B cell (primary cell): Measurements from ENCODE around the gene KEAP1.

Experiments used
- EZH2 ChIP-seq: IDR thresholded peaks from 2 replicates; pipeline ENCODE4 v1.6.1; 2012; ENCODE audit warnings: borderline replicate concordance, low read depth, mild to moderate bottlenecking, moderate library complexity, low read length; ENCODE audit not compliant: insufficient read depth, poor library complexity, severe bottlenecking
- TF ChIP-seq, protein P1 (sequence below): fragments of 200-600 bp; IDR thresholded peaks from one replicate; pipeline ENCODE4 v1.8.0; 2022; ENCODE audit warnings: antibody characterized with exemption, mild to moderate bottlenecking

DNA sequence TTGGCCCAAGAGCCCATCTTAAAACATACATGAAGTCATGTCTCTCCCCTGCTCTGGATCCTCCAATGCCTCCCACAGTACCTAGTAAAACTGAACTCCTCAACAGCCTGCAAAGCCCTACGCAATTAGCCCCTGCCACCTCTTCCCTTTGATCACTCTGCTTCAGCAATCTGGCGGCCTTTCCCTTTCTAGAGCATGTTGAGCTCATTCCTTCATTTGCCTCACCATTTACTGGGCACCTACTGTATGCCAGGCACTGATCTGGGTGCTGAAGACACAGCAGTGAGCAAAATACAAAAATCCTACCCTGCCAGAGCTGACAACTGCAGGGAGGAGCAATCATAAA is 2.9 kb downstream of the KEAP1 start:
- TF ChIP-seq, protein P1, sequence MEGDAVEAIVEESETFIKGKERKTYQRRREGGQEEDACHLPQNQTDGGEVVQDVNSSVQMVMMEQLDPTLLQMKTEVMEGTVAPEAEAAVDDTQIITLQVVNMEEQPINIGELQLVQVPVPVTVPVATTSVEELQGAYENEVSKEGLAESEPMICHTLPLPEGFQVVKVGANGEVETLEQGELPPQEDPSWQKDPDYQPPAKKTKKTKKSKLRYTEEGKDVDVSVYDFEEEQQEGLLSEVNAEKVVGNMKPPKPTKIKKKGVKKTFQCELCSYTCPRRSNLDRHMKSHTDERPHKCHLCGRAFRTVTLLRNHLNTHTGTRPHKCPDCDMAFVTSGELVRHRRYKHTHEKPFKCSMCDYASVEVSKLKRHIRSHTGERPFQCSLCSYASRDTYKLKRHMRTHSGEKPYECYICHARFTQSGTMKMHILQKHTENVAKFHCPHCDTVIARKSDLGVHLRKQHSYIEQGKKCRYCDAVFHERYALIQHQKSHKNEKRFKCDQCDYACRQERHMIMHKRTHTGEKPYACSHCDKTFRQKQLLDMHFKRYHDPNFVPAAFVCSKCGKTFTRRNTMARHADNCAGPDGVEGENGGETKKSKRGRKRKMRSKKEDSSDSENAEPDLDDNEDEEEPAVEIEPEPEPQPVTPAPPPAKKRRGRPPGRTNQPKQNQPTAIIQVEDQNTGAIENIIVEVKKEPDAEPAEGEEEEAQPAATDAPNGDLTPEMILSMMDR, result no peak
- no peak for TF ChIP-seq EZH2
